ENCODE data around the gene ASPHD2.
"Not testable (repeated sequence)": the region's sequence is repeated elsewhere in the genome, so short reads cannot be mapped to it uniquely, and the experiment has no call there.

The ASPHD2 gene

DNA sequence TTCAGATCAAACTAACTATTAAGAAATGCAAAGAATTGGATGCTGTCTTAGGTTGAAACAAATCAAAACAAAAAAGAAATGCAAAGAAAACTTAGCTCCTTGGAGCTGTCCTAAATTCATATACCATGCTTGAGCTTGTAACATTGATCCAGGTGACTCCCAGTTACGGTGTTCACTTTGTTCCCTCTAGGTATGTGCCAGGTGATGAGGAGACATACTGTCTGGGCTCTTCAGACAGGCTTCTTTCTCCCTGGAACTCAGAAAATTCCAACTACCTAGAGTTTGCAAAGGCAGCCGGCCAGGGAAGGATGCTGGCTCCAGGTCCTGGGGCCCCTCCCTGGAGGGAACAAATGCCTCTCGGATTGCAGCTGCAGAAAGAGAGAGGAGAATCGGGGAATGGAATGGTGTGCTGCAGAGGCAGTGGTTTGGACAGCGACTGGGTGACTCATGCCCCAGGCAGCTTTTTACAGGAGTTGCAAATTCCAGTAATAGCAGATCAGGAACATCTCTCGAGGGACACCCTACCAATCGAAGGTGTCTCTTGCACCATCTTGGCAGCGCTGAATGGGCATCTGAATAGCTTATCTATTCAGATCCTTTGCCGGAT lies 12.3 kb upstream of the ASPHD2 start:
- peak; percentile 2 for DNase-seq

DNA sequence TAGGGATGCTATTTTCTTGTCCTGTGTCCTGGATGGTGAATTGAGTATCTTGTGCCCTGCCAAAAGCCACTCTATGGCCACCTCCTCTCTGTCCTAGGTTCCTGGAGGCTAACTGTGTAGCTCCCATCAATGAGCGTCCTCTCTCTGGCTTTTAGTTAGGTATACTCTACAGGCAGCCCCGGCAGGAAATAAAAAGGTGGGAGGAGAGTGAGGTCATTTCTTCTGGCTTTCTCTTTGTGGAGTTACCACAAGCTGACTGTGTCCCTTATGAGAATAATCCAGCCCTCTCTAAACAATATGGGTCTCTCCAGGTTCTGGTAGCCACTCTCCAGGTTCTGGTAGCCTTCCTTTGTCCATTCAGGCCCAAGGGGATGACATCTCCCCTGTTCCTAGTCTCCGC lies 11.7 kb upstream of the ASPHD2 start:
- DNase-seq, result no peak

DNA sequence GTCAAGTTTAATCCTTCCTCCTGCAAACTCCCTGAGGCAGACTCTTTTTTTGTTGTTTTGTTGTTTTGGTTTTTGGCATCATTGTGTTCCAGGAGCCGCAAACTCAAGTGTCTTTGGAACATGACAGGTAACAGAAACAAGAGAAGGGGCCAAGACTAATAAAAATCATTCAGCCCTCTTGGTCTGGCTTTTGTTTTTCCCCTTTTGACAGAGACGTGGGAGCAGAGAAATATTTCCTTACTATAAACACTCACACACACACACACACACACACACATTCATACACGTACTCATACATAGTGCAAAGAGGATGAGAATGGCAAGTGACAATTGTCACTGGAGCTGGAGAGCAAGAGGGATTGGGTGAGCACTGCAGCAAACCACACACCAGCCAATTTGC lies 10.4 kb upstream of the ASPHD2 start:
- no peak for DNase-seq

DNA sequence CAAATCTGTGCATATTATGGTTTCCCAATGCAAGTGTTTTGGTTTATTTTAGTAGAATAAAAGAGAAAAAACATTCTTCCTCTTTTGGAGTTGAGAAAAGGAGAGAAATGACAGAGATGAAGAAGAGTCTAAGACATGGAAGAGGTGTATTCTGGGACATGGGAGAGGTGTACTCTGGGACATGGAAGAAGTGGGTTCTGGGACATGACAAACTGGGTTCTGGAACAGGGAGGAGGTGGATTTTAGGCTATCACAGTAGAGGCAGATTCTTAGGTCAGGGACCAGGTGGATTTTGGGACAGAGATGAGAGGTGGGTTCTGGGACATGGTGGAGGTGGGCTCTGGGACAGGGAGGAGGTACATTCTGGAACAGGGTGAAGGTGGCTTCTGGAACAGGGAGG lies 2.1 kb upstream of the ASPHD2 start:
- no peak for DNase-seq

DNA sequence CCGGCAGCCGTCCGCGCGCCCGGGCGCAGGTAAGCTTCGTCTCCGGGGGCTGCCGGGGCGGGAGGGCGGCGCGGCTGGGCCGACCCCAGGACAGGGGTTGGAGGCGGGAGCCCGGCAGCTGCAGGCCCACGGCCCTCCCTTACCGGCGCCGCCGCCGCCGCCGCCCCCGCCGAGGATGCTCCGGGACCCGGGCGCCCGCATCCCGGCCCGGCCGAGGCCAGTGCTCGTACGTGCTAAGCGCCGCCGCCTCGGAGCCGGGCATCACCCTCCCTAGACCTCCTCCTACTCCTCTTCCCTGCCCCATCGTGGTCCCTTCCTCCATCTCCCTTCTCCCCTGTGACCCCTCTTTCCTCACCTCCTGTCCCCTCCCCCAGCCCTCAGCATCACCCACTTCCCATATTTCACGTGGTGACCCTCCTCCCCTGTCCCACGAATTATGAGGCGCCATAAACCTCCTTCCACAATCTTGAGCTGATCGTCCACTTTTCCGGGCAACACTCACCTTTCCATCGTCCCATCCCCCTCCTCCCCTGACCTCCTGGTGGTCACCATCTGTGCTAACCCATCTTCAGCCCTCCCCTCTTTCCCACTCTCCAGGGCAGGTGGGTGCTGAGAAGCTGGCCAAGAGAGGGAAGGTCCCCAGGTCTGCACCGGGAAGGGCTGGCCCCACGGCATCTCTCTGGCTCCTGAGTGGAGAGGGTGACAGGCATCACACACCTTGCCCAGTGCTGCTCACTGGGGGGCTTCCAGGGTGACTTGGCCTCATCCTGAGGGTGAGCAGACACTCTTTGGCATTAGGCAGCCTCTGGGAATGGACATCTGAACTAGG lies 612 bp downstream of the ASPHD2 start:
- no peak for DNase-seq

DNA sequence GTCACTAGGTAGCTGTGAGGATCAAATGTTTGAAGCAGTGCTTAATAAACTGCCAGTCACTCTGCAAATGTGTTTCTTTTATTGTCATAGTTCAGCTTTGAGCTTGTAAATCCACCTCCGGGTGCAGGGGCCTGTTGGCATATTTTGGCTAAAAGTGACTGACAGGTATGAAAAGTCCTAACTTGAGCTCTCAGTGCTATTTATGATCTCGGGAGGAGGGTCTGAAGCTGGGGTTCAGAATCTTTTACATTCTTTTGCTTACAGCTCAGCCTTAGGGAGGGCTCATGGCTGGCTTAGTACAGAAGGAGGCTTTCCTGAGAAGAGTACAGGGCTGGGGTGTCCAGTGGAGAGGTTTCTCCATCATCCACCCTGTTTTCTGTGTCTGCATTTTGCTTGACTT lies 1.5 kb downstream of the ASPHD2 start:
- no peak for DNase-seq

DNA sequence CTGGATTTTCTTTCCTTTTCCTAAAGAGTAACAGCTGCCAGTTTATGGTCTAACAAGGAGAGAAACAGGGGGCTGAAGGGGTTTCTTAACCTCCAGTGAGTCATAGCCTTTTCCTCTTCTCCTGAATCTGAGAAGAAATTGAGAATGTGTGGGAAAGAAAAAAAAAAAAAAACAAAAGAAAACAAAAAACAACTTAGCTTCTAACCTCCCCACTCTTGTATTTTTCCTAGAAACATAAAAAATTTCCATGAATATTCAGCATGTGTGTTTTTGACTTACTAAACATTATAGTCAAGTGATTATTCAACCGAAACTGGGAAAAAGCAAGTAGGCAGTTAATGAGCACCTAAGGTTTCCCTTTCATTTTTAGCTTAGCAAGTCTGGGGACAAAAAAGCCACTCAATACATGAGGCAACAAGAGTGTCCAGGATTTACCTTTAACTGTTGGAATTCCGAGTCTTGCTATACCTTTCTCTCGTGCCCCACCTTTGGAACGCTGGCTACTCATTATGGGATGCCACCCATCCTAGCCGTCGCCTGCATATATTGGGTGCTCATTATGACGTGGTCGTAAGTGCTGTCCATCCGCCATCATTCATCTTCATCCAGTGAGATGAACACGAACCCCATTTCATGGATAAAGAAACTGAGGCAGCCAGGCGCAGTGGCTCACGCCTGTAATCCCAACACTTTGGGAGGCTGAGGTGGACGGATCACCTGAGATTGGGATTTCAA lies 2.4 kb downstream of the ASPHD2 start:
- no peak for DNase-seq

DNA sequence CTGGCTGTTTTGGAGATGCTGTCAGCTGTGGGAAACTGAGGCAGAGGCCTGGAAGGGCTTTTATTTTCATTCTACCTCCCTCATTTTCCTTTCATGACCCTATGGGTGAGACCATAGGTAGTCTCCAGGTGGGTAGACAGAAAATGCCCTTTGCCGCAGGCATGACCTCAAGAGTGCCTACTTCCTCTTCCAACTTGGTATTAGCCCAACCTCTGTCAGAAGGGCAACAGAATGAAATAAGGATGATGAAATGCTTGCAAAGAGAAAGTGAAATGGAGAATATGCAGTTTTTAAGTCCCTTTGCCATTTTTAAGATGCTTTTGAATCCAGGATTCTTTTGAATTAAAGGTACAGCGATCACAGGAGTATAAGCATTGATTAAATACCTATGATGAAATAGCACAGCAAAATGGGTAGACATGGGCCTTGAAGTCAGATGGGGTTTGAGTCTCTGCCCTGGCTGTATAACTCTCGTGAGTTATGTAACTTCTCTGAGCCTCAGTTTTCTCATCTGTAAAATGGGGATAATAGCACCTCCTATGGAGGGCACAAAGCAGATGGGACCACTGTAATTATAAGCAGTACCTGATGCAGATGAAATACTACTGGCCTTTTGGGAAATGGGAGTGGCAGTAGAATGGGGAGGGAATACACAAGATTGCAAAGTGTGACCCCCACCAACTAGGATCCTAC lies 3.7 kb downstream of the ASPHD2 start:
- DNase-seq, result no peak

DNA sequence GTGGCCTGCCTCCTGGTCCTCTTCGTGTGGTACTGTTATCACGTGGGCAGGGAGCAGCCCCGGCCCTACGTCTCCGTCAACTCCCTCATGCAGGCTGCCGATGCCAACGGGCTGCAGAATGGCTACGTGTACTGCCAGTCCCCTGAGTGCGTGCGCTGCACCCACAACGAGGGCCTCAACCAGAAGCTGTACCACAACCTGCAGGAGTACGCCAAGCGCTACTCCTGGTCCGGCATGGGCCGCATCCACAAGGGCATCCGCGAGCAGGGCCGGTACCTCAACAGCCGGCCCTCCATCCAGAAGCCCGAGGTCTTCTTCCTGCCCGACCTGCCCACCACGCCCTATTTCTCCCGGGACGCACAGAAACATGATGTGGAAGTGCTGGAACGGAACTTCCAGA lies 4.7 kb downstream of the ASPHD2 start:
- DNase-seq, result no peak

DNA sequence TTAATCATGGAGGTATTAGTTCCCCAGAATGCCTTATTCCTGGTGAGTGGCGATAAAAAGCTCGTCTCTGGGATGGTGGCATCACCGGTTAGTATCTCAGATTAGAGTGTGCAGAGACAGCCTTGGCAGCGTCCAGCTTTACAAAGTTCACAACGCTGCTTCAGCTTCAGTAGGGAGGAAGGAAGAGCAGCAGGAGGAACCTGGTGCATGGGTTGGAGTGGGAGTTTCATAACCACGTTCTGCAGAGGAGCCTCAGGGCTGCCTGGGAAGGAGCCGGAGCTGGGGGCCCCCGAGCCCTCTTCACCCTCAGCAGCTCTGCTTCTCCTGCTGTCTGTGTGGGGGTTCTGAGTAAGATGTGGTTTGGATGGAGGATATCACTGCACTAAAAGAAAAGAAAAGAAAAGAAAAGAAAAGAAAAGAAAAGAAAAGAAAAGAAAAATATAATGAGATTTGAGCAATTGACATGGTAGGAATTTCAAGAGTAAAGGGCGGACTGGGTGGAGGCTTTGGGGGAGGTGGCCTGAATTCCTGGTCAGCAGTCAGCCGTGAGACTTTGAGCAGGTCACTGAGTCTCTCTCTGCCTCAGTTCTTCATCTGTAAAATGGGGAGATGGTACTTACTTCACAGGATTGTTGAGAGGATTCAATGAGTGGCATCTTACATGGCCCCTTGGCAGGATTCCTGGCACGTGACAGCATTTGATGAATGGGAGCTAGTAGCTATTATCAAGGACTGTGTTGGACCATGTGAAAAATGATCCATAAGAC lies 6.5 kb downstream of the ASPHD2 start:
- no peak for DNase-seq

DNA sequence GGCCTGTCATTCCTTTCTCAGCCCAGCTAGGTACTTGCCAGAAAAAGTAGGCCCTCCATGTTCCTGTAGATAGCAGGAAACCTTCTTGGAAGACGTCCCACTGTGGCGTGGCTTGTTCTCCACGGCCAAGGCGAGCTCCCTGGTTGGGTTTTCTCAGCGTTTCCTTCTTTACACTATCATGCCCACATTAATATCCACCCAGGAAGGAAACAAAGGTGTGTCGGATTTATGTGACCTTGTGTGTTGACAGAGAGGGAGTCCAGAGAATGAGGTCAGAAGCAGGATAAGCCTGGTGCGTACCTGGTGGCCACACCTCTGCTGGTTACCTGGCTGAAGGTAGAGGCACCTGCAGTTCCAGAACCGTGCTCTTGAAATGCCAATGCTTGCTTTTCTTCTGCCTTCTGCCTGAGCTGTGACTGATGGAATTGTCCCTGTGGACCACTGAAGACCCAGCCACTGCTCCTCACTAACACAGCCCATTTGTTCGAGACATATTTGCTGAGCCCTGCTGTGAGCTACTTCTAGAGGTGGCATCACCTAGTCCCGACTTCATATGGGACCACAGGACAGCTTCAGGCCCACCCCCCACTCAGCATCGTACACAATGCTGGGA lies 7.9 kb downstream of the ASPHD2 start:
- no peak for DNase-seq

DNA sequence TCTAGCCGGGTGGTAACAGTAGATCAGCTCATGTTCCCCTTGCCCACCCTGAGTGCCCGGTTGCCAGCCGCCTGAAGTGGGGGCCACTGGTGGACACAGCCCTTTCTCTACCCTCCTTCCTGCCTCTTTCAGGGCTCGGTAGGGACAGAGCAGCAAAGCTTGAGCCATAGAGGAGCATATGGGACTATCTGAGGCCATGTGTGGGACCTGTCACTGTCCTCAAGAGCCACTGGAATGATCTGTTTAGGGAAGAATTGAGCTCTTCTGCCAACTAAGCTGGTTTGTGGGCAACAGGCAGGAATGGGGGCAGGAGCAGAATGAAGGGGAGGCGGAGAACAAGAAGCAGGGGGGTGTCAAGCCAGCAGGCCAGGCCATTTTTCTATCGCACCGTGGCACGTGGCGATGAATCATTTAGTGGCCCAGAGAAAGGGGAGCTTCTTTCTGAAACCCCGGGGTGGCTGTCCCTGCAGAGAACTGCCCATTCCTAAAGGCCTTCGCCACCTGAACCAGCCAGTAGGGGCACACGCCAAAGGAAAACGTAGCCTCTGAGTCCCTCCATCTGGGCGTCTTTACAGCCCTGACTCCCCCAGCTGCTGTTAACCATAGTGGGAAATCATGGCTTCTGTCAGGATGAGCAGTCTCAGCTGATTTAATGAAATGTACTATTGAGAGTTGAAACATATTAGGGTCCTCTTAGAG lies 8.8 kb downstream of the ASPHD2 start:
- DNase-seq, result no peak

DNA sequence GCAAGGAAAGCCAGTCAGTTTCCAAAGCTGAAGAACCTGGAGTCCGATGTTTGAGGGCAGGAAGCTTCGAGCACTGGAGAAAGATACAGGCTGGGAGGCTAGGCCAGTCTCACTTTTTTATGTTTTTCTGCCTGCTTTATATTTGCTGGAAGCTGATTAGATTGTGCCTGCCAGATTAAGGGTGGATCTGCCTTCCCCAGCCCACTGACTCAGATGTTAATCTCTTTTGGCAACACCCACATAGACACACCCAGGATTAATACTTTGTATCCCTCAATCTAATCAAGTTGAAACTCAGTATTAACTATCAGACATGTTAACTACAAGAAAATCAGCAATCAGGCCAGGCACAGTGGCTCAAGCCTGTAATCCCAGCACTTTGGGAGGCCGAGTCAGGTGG lies 9.7 kb downstream of the ASPHD2 start:
- not testable (repeated sequence) for DNase-seq

DNA sequence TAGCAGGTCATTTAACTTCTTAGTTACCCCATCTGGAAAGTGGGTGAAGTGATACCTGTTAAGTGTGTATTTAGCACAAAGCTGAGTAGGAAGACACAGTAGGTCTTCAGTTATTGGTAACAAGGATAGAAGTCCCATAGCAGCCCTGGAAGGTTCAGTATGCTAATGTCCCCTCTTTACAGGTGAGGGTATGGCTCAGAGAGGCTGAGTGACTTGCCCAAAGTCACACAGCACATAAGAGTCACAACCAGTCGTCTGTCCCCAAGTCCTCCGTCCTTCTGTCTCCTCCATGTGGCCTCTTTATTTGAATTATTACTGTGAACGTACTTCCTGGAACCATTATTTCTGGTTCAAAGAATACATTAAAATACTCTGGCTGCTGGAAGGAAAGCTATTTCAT lies 10.5 kb downstream of the ASPHD2 start:
- DNase-seq, result no peak

DNA sequence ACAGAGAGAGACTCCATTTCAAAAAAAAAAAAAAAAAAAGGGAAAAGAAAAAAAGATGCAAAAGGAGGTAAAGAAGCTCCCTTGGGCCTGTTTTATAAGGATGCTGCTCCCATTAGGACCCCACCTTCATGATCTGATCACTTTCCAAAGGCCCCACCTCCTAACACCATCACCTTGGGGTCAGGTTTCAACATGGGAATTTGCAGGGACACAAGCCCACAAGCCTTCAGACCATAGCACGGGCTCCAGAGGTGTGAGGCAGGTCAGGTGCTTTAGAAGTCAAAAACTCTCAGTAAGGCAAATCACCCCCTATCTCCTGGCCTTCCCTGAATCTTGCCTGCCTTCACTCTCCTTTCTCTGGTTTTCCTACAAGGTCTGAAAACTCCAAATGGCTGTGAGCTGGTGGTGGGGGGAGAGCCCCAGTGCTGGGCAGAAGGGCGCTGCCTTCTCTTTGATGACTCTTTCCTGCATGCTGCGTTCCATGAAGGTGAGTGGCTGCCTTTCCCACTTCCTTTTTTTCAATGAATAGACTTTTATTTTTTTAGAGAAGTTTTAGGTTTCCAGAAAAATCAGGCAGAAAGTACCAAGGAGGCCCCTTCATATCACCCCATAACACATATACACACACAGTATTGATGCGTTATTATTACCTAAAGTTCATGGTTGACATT lies 13.2 kb downstream of the ASPHD2 start:
- no peak for DNase-seq

DNA sequence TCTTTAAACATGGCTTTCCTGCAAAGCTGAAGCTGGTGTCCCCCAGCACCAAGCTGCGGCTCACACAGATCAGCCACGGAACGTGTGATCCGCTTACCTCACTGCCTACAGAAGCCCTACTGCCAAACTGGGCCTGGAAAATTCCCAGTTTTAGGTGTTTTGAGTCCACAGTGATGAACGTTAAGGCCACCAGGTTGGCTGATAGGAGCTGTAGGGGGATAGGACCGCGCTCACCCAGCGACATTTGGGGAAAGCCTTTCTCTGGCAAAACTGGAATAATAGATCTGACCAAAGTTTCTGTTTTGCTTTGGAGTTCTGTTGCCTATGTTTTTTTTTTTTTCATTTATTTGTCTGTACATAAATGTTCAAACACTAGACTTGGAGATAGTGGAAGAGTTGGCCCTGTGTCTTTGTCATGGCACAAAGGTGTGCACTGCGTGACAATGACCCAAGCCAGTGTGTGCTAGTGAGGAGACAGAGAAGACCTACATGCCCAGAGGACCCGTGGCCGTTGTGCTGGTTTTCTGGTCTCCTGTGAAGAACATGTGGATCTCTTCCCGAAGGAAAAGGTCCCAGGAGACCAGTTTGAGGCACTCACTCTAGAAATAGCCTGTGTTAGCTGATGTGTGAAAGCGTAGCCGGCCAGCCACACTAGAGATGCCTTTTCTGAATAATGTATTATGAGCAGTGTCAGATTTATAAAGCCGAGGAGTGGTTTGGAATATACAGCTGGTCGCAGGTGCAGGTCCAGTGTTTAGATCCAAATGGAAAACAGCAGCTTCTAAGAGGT lies 15.0 kb downstream of the ASPHD2 start:
- DNase-seq, result no peak

DNA sequence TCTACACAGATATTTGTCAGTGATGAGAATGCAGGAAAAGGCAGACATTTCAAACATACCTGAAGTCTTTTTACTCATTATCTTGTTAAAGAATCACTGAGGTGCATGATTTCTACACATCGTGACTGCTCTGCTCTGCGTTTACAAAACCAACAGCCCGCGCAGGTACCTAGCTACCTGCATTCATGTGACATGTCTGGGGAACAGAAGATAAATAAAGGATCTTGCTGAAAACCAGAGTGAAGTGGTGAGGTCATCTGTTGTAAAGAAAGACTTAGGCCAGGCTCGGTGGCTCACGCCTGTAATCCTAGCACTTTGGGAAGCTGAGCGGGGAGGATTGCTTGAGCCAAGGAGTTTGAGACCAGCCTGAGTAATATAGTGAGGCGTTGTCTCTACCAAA lies 15.7 kb downstream of the ASPHD2 start:
- DNase-seq, result no peak

DNA sequence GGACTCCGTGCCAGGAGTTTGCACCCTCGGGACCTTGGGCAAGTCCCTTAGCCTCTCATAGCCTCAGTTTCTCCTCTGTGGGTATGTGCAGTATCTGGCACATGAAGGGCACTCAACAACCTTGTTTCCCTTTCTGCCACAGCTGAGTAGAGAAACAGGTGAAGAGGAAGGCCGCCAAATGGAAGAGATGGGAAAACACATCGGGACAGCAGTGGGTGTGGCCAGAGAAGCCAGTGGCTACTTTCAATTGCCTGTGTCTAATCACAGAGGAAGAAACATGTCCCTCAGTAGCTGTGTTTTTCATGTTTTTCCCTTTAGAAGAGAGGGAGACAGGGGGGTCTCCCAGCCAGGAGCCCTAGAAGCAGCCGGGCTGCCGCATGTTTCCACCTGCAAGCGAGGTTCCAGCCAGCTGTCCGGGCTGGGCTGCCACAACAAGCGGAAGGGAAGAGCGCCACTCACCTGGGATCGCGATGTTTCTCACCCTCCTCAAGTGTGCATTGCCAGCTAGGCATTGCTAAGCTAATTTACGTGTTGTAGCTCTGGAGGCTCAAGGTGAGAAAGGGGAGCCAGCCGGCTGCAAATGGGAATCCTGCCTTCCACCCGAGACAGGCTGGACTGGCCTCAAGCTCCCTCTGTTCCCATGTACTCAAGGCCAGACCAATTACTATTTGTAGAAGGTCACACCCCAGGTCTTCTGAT lies 16.7 kb downstream of the ASPHD2 start:
- no peak for DNase-seq

DNA sequence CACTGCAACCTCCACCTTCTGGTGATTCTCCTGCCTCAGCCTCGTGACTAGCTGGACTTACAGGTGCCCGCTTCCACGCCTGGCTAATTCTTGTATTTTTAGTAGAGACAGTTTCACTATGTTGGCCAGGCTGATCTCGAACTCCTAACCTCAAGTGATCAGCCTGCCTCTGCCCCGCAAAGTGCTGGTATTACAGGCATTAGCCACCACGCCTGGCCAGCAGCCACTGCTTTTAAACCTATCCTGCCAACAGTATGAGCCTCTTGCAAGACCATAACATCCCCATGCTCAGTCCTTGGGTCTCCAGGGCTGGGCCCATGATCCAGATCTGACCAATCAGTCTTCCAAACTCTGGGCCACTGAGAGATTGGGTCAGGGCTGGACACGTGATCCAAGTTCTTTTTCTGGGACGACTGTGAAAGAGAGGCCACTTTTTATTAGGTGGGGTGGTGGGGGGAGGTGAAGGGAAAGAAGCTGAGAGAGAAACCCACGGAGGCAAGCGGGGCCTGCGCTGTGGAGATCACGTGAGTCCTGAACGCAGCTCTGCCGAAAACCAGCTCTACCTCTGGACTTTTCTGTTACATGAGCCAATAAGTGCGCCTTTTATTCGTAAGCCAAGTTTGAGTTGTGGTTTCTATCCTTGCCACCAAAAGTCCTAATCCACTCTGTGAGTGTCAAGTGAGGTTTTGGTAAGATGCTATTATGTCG lies 17.9 kb downstream of the ASPHD2 start:
- DNase-seq, result no peak
